ENCODE data around the gene RBSN. TPM values are rescaled to one million over a fixed set of nuclear protein-coding genes. Genes with fewer than 3 reads are reported as not detected.

The RBSN gene
- total RNA-seq, 1 donor from 2014 or later: 21.1 TPM

DNA sequence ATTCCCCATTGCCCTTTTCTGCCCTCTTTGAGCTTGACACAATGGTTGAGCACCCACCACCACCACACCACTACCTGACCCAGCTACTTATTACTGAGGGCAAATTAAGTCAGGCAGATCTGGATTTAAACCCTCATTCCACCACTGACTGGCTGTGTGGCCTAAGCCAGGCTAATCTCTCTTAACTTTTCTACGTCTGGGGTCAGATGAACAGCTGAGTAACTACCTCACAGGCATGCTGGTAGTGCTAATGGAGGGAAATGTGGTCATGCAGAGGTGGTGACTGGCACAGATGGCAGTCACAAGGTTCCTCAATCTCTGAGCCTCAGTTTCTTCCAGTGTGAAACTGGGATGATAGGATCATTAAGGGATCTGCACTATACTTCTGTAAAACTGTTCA, 29.5 kb downstream of the RBSN start:
- no peaks in the 10 kb centered on the region for H3K27me3 ChIP-seq (ENCODE audit: control insufficient read depth, insufficient read depth, low read length)
- peaks cover 4% of the 10 kb centered on the region for H3K36me3 ChIP-seq (ENCODE audit: control insufficient read depth, insufficient read depth, low read length)
- TF ChIP-seq, protein P1, sequence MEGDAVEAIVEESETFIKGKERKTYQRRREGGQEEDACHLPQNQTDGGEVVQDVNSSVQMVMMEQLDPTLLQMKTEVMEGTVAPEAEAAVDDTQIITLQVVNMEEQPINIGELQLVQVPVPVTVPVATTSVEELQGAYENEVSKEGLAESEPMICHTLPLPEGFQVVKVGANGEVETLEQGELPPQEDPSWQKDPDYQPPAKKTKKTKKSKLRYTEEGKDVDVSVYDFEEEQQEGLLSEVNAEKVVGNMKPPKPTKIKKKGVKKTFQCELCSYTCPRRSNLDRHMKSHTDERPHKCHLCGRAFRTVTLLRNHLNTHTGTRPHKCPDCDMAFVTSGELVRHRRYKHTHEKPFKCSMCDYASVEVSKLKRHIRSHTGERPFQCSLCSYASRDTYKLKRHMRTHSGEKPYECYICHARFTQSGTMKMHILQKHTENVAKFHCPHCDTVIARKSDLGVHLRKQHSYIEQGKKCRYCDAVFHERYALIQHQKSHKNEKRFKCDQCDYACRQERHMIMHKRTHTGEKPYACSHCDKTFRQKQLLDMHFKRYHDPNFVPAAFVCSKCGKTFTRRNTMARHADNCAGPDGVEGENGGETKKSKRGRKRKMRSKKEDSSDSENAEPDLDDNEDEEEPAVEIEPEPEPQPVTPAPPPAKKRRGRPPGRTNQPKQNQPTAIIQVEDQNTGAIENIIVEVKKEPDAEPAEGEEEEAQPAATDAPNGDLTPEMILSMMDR (IDR thresholded peaks at IDR 0.05; ENCODE audit: insufficient read depth, low read length, poor library complexity, severe bottlenecking): no peak
- no peak overlapping the region for H3K4me3 ChIP-seq (ENCODE audit: low read depth, low read length)
- DNase-seq (ENCODE audit: low read depth): no peak

- H3K4me3 ChIP-seq (ENCODE audit: low read depth, low read length): no peak overlapping the region
- no peaks in the 10 kb centered on the region for H3K36me3 ChIP-seq (ENCODE audit: control insufficient read depth, insufficient read depth, low read length)
- H3K27me3 ChIP-seq (ENCODE audit: control insufficient read depth, insufficient read depth, low read length): no peaks in the 10 kb centered on the region
- TF ChIP-seq, protein P1 (IDR thresholded peaks at IDR 0.05; ENCODE audit: insufficient read depth, low read length, poor library complexity, severe bottlenecking): no peak
- no peak for DNase-seq (ENCODE audit: low read depth)
Observed at GRCh38 chr3:15066467-15066866, 32.5 kb downstream of the RBSN start.

- no peaks in the 10 kb centered on the region for H3K36me3 ChIP-seq (ENCODE audit: control insufficient read depth, insufficient read depth, low read length)
- TF ChIP-seq, protein P1 (IDR thresholded peaks at IDR 0.05; ENCODE audit: insufficient read depth, low read length, poor library complexity, severe bottlenecking): no peak
- no peak for DNase-seq (ENCODE audit: low read depth)
- H3K4me3 ChIP-seq (ENCODE audit: low read depth, low read length): peak overlapping the region; percentile 97
- H3K27me3 ChIP-seq (ENCODE audit: control insufficient read depth, insufficient read depth, low read length): no peaks in the 10 kb centered on the region
Observed at GRCh38 chr3:15065550-15066007, 33.4 kb downstream of the RBSN start.

DNA sequence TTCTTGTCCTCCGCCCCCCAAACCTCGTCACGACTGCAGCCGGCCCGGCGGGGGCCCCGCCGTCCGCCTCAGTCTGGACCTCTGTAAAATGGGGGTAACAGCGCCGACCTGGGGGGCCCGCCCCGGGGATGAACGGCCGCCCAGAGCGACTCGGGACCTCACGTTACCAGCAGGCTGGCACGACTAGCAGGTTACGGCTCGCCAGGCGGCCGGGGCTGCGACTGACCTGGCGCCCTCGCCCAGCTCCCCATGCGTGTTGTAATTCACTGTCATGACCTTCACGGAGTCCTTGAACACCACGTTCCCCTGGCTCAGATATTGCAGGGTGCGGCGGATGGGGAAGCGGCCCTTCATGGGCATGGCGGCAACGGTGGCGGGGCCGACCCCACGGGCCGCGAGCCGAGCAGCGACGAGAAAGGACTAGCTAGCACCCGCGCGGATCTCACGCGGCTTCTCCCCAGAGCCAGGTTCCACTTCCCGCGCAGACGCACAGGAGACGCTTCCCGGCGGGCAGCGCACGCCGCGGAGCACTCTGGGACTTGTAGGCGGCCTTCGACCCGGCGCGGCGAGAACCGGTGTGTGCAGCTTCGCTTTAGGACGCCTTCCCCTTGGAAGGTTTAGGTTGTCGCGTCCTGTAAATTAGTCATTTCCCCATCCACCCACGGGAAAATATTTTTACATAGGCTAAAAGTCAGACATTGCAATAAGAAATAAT, 34.0 kb downstream of the RBSN start, which contains the start of gene MRPS25:
MRPS25 (minus strand) TSS at position 481 of the 715 bp plus-strand sequence; CDS start at position 360, 121 bp downstream.
- H3K27me3 ChIP-seq (ENCODE audit: control insufficient read depth, insufficient read depth, low read length): no peaks in the 10 kb centered on the region
- peak; percentile 75 for DNase-seq (ENCODE audit: low read depth)
- TF ChIP-seq, protein P1 (IDR thresholded peaks at IDR 0.05; ENCODE audit: insufficient read depth, low read length, poor library complexity, severe bottlenecking): no peak
- no peaks in the 10 kb centered on the region for H3K36me3 ChIP-seq (ENCODE audit: control insufficient read depth, insufficient read depth, low read length)
- peak within 1 kb of the TSS; percentile 97 for H3K4me3 ChIP-seq (ENCODE audit: low read depth, low read length)

- no peak for DNase-seq (ENCODE audit: low read depth)
- H3K36me3 ChIP-seq (ENCODE audit: control insufficient read depth, insufficient read depth, low read length): no peaks in the 10 kb centered on the region
- no peaks in the 10 kb centered on the region for H3K27me3 ChIP-seq (ENCODE audit: control insufficient read depth, insufficient read depth, low read length)
- peak overlapping the region; percentile 97 for H3K4me3 ChIP-seq (ENCODE audit: low read depth, low read length)
- TF ChIP-seq, protein P1 (IDR thresholded peaks at IDR 0.05; ENCODE audit: insufficient read depth, low read length, poor library complexity, severe bottlenecking): no peak
Observed at GRCh38 chr3:15064299-15064834, 34.6 kb downstream of the RBSN start.
